ENCODE data around the gene PDZD11.
"Not testable (repeated sequence)": the region's sequence is repeated elsewhere in the genome, so short reads cannot be mapped to it uniquely, and the experiment has no call there.

PDZD11 gene

GRCh38 chrX:70255452-70255851, 34.3 kb downstream of the PDZD11 start:
- DNase-seq: no peak

DNA sequence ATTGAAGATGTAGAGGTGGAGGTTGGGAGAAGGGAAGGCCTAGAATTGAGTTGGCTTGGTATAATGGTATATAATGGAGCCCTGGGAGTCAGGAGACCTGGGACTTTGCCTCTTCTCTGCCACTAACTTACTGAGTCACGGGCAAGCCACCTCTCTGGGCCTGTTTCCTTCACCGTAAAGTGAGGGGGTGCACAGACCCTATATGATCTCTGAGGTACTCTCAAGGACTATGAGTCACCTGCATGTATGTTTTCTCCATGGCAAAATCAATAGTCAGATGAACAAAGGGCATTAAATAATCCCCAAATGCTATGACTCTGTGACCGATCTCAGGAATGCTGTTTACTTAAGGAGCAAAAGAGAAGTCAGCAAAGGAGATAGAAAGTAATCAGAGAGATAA, 34.8 kb downstream of the PDZD11 start:
- no peak for DNase-seq

GRCh38 chrX:70254063-70254400, 35.7 kb downstream of the PDZD11 start:
- DNase-seq: no peak

DNA sequence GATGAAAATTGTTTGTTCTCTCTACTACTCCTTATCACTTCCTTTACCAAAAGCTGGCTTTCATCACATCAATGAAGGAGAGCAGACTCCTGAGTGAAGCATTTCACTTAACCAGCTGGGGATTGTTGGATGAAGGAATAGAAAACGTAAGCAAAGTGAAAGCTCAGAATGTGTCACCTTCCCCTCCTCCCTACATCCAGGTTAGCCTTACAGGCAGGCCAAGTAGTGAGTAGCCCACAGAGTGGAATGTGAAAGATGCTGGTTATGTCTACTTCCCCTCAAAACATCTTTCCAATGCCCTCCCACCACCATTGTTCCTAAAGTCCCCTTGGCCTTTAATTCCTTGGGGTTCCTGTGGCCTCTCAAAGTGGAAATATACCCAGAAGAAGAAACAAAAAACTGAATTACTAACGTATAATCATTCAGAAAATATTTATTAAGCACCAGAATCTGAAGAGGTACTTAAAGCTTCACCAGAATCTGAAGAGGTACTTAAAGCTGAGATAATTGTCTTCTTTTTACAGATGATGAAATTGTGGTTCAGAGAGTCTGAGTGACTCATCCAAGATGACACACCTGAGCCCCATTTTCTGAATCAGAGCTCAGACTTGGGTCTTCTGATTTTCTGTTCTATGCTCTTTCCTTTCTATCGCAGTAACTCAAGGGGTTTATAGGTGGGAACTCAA, 36.2 kb downstream of the PDZD11 start:
- DNase-seq: no peak

DNA sequence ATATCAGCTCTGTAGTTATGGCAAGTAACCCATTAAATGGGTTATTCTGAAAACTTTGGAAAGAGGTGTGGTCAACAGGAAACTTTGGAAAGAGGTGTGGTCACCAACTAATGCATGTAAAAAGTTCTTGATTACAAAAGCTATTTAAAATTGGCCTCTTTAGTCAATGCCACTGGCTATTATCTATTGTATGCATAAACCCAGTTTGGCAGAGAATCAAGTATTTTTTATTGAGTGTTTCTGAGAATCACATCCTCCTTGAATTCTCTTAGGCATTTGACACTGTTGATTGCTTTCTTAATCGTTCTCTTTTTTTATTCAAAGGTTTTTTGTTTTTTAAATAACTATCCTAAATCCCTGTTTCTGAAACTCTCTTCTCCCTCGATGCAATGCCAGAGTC, 37.2 kb downstream of the PDZD11 start:
- no peak for DNase-seq

DNA sequence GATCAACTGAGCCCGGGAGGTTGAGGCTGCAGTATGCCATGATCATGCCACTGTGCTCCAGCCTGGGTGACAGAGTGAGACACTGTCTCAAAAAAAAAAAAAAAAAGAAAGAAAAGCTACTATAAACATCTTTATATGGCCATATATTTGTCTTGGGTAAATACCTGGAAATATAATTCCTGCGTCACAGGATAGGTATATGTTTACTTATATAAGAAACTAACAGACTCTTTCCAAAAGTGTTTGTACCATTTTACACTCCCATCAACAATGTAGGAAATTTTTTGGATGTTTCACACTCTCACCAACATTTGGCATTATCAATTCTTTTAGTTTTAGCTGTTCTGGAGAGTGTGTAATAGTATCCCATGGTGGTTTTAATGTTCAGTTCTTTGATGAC, 42.5 kb downstream of the PDZD11 start:
- no peak for DNase-seq

- no peak for DNase-seq
Measured at GRCh38 chrX:70244881-70245280, 44.8 kb downstream of the PDZD11 start.

- not testable (repeated sequence) for DNase-seq
Measured at GRCh38 chrX:70243601-70244000, 46.1 kb downstream of the PDZD11 start.

DNA sequence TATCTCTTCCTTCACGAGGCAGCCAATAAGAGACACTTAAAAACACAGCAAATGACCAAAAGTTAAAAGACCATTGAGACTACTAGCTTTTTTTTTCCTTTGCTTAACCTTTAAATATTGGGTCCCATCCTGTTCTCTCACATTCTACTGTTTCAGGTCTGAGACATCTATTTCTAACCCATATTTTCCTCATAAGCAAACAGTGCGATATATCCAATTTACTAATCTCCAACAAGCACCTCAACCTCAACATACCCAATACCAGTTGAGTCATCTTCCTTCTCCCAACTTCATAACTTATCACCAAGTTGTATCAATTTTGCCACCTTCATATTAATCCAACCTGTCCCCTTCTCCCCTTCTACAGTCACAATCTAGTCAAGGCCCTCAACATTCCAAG, 48.2 kb downstream of the PDZD11 start:
- DNase-seq: no peak

DNA sequence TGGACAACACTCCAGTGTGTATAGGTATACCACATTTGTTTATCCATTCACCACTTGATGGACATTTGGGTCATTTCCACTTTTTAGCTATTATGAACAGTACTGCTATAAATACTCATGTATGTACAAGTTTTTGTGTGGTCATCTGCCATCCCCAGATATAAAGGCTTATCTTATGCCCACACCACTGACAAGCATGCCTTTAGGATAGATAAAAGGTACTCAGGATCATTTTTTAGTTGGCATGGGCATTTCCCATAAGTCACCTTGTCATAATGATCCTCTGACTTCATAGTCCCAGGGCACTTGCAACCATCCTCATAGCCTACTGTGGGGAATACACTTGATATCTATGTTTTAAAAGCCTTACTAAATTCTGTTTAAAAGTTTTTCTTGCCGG, 49.0 kb downstream of the PDZD11 start:
- DNase-seq: no peak

All from stimulated activated CD4-positive, alpha-beta T cell treated with anti-CD3 and anti-CD28 coated beads, Interleukin-1b, Interleukin-23, amount 100 ng/mL, for 48 hours (primary cell).